ENCODE measurements around the gene PTGER4. TPM values are rescaled to one million over a fixed set of nuclear protein-coding genes. Genes with fewer than 3 reads are reported as not detected.
"Not testable (repeated sequence)": the region's sequence is repeated elsewhere in the genome, so short reads cannot be mapped to it uniquely, and the experiment has no call there.

PTGER4 gene
- polyA plus RNA-seq, 1 donor = 11.6 TPM

- Histone ChIP-seq H3K4me1 (ENCODE audit: control insufficient read depth, insufficient read depth, low read length) (no peaks in the 10 kb centered on the region), H3K27ac (ENCODE audit: low read length) (no peak overlapping the region)
- no CpG with 5 or more reads among the region's 3 CpGs for WGBS (ENCODE audit: insufficient coverage, low lambda C conversion rate)
These were observed 10.6 kb downstream of the PTGER4 start for GRCh38 chr5:40690267-40690666.

DNA sequence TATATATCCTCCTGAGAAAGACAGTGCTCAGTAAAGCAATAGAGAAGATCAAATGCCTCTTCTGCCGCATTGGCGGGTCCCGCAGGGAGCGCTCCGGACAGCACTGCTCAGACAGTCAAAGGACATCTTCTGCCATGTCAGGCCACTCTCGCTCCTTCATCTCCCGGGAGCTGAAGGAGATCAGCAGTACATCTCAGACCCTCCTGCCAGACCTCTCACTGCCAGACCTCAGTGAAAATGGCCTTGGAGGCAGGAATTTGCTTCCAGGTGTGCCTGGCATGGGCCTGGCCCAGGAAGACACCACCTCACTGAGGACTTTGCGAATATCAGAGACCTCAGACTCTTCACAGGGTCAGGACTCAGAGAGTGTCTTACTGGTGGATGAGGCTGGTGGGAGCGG, 12.2 kb downstream of the PTGER4 start:
- Histone ChIP-seq H3K4me1 (ENCODE audit: control insufficient read depth, insufficient read depth, low read length) (no peaks in the 10 kb centered on the region), H3K27ac (ENCODE audit: low read length) (no peak overlapping the region), H3K9me3 (ENCODE audit: control insufficient read depth, low read depth, low read length) (no peaks in the 10 kb centered on the region), H3K27me3 (ENCODE audit: control insufficient read depth, insufficient read depth, low read length) (no peaks in the 10 kb centered on the region), H3K4me3 (ENCODE audit: low read length) (no peak overlapping the region), H3K36me3 (ENCODE audit: control insufficient read depth, insufficient read depth, low read length) (peaks cover 9% of the 10 kb centered on the region)
- no CpG with 5 or more reads among the region's 9 CpGs for WGBS (ENCODE audit: insufficient coverage, low lambda C conversion rate)
- DNase-seq = no peak

More at GRCh38 chr5:40690267-40690666, 10.6 kb downstream of the PTGER4 start:
- Histone ChIP-seq H3K9me3 (ENCODE audit: control insufficient read depth, low read depth, low read length) (no peaks in the 10 kb centered on the region), H3K27me3 (ENCODE audit: control insufficient read depth, insufficient read depth, low read length) (no peaks in the 10 kb centered on the region), H3K4me3 (ENCODE audit: low read length) (no peak overlapping the region), H3K36me3 (ENCODE audit: control insufficient read depth, insufficient read depth, low read length) (peaks cover 9% of the 10 kb centered on the region)
- no peak for DNase-seq

DNA sequence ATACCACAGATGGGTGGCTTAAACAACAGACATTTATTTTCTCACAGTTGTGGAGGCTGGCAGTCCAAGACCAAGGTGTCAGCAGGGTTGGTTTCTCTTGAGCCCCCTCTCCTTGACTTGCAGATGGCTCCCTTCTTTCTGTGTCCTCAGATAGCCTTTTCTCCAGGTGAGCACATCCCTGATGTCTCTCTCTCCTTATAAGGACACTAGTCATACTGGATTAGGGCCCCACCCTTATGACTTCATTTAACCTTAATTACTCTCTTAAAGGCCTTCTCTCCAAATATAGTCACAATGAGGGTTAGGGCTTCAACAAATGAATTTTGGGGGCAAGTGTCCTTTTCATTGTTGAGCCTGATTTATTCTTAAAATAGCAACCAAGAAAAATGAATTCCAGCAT, 14.7 kb downstream of the PTGER4 start:
- Histone ChIP-seq H3K4me1 (ENCODE audit: control insufficient read depth, insufficient read depth, low read length) (no peaks in the 10 kb centered on the region), H3K27ac (ENCODE audit: low read length) (no peak overlapping the region), H3K4me3 (ENCODE audit: low read length) (no peak overlapping the region), H3K9me3 (ENCODE audit: control insufficient read depth, low read depth, low read length) (no peaks in the 10 kb centered on the region), H3K27me3 (ENCODE audit: control insufficient read depth, insufficient read depth, low read length) (no peaks in the 10 kb centered on the region), H3K36me3 (ENCODE audit: control insufficient read depth, insufficient read depth, low read length) (peaks cover 9% of the 10 kb centered on the region)
- DNase-seq = no peak

- peak overlapping the region; percentile 67 for H3K27ac ChIP-seq (ENCODE audit: low read length)
- H3K36me3 ChIP-seq (ENCODE audit: control insufficient read depth, insufficient read depth, low read length) = no peaks in the 10 kb centered on the region
- H3K4me3 ChIP-seq (ENCODE audit: low read length) = no peak overlapping the region
- H3K4me1 ChIP-seq (ENCODE audit: control insufficient read depth, insufficient read depth, low read length) = peaks cover 7% of the 10 kb centered on the region
- H3K27me3 ChIP-seq (ENCODE audit: control insufficient read depth, insufficient read depth, low read length) = no peaks in the 10 kb centered on the region
- no peaks in the 10 kb centered on the region for H3K9me3 ChIP-seq (ENCODE audit: control insufficient read depth, low read depth, low read length)
- peak; percentile 81 to 93 for DNase-seq
- WGBS (ENCODE audit: insufficient coverage, low lambda C conversion rate) = no CpG with 5 or more reads among the region's 5 CpGs
These were observed 20.5 kb downstream of the PTGER4 start for GRCh38 chr5:40700116-40700782.

DNA sequence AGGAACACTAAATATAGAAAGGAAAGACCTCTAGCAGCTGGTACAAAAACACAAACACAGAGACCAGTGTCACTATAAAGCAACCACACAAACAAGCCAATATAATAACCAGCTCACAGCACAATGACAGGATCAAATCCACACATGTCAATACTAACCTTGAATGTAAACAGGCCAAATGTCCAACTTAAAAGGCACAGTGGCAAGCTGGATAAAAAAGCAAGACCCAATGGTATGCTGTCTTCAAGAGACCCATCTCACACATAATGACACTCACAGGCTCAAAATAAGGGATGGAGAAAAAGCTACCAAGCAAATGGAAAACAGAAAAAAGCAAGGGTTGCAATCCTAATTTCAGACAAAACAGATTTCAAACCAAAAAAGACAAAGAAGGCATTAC, 22.3 kb downstream of the PTGER4 start:
- not testable (repeated sequence) for H3K4me1 ChIP-seq (ENCODE audit: control insufficient read depth, insufficient read depth, low read length); H3K4me3 ChIP-seq (ENCODE audit: low read length); H3K9me3 ChIP-seq (ENCODE audit: control insufficient read depth, low read depth, low read length); DNase-seq; H3K36me3 ChIP-seq (ENCODE audit: control insufficient read depth, insufficient read depth, low read length); H3K27me3 ChIP-seq (ENCODE audit: control insufficient read depth, insufficient read depth, low read length); H3K27ac ChIP-seq (ENCODE audit: low read length)

DNA sequence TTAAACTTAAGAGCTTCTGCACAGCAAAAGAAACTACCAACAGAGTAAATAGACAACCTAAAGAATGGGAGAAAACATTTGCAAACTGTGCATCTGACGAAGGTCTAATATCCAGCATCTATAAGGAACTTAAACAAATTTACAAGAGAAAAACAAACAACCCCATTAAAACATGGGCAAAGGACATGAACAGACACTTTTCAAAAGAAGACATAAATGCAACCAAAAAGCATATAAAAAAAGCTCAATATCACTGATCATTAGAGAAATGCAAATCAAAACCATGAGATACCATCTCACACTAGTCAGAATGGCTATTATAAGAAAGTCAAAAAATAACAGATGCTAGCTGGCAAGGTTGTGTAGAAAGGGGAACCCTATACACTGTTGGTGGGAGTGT, 25.8 kb downstream of the PTGER4 start:
- WGBS (ENCODE audit: insufficient coverage, low lambda C conversion rate) = 100% methylated on average over 1 of the region's 1 CpG
- not testable (repeated sequence) for H3K27ac ChIP-seq (ENCODE audit: low read length); H3K4me1 ChIP-seq (ENCODE audit: control insufficient read depth, insufficient read depth, low read length); H3K4me3 ChIP-seq (ENCODE audit: low read length); H3K27me3 ChIP-seq (ENCODE audit: control insufficient read depth, insufficient read depth, low read length); DNase-seq; H3K36me3 ChIP-seq (ENCODE audit: control insufficient read depth, insufficient read depth, low read length); H3K9me3 ChIP-seq (ENCODE audit: control insufficient read depth, low read depth, low read length)

- not testable (repeated sequence) for H3K4me3 ChIP-seq (ENCODE audit: low read length); H3K36me3 ChIP-seq (ENCODE audit: control insufficient read depth, insufficient read depth, low read length); DNase-seq; H3K27ac ChIP-seq (ENCODE audit: low read length); H3K4me1 ChIP-seq (ENCODE audit: control insufficient read depth, insufficient read depth, low read length); H3K27me3 ChIP-seq (ENCODE audit: control insufficient read depth, insufficient read depth, low read length); H3K9me3 ChIP-seq (ENCODE audit: control insufficient read depth, low read depth, low read length)
These were observed 30.9 kb downstream of the PTGER4 start for GRCh38 chr5:40710575-40710974.

GRCh38 chr5:40714001-40714400, 34.3 kb downstream of the PTGER4 start:
- Histone ChIP-seq H3K4me3 (ENCODE audit: low read length) (no peak overlapping the region), H3K27ac (ENCODE audit: low read length) (no peak overlapping the region), H3K9me3 (ENCODE audit: control insufficient read depth, low read depth, low read length) (no peaks in the 10 kb centered on the region), H3K36me3 (ENCODE audit: control insufficient read depth, insufficient read depth, low read length) (peaks cover 2% of the 10 kb centered on the region), H3K4me1 (ENCODE audit: control insufficient read depth, insufficient read depth, low read length) (peaks cover 7% of the 10 kb centered on the region), H3K27me3 (ENCODE audit: control insufficient read depth, insufficient read depth, low read length) (no peaks in the 10 kb centered on the region)
- no peak for DNase-seq

DNA sequence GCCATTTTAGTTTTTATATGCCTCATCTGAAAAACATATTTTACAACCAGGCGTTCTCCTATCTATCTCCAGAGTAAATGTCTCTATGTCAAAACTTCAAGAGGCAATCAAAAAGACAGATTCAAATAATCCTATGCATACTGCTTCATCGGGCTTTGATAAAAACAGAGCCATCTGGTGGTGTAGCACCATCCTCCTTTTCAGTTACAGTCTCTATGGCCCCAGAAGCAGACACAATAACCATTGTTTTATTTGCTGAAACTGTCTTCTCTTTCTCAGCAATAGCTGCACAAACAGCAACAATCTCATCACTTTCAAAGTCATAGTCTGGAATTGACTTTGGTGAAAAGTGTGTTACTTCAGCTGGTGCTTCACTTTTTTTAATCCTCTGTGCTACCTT, 36.3 kb downstream of the PTGER4 start:
- Histone ChIP-seq H3K27ac (ENCODE audit: low read length) (no peak overlapping the region), H3K27me3 (ENCODE audit: control insufficient read depth, insufficient read depth, low read length) (no peaks in the 10 kb centered on the region), H3K9me3 (ENCODE audit: control insufficient read depth, low read depth, low read length) (no peaks in the 10 kb centered on the region), H3K4me1 (ENCODE audit: control insufficient read depth, insufficient read depth, low read length) (peaks cover 20% of the 10 kb centered on the region), H3K4me3 (ENCODE audit: low read length) (no peak overlapping the region), H3K36me3 (ENCODE audit: control insufficient read depth, insufficient read depth, low read length) (peaks cover 6% of the 10 kb centered on the region)
- DNase-seq = no peak
- 0% methylated on average over 1 of the region's 2 CpGs for WGBS (ENCODE audit: insufficient coverage, low lambda C conversion rate)

GRCh38 chr5:40716590-40716989, 36.9 kb downstream of the PTGER4 start:
- WGBS (ENCODE audit: insufficient coverage, low lambda C conversion rate) = no CpG with 5 or more reads among the region's 2 CpGs
- H3K27ac ChIP-seq (ENCODE audit: low read length) = peak overlapping the region; percentile 28
- no peak for DNase-seq
- H3K4me3 ChIP-seq (ENCODE audit: low read length) = no peak overlapping the region
- peaks cover 8% of the 10 kb centered on the region for H3K36me3 ChIP-seq (ENCODE audit: control insufficient read depth, insufficient read depth, low read length)
- H3K27me3 ChIP-seq (ENCODE audit: control insufficient read depth, insufficient read depth, low read length) = no peaks in the 10 kb centered on the region
- H3K9me3 ChIP-seq (ENCODE audit: control insufficient read depth, low read depth, low read length) = no peaks in the 10 kb centered on the region
- peaks cover 20% of the 10 kb centered on the region for H3K4me1 ChIP-seq (ENCODE audit: control insufficient read depth, insufficient read depth, low read length)

GRCh38 chr5:40717281-40717680, 37.6 kb downstream of the PTGER4 start:
- DNase-seq = peak; percentile 37 to 69
- peaks cover 6% of the 10 kb centered on the region for H3K9me3 ChIP-seq (ENCODE audit: control insufficient read depth, low read depth, low read length)
- H3K36me3 ChIP-seq (ENCODE audit: control insufficient read depth, insufficient read depth, low read length) = peaks cover 8% of the 10 kb centered on the region
- peak overlapping the region; percentile 66 for H3K27ac ChIP-seq (ENCODE audit: low read length)
- H3K4me1 ChIP-seq (ENCODE audit: control insufficient read depth, insufficient read depth, low read length) = peaks cover 20% of the 10 kb centered on the region
- H3K27me3 ChIP-seq (ENCODE audit: control insufficient read depth, insufficient read depth, low read length) = no peaks in the 10 kb centered on the region
- no peak overlapping the region for H3K4me3 ChIP-seq (ENCODE audit: low read length)
